GM18499 (cell line): ENCODE data around the gene ZNF408.

ENCODE experiments used
- ATAC-seq: cut with Tn5 transposase; IDR thresholded peaks from one replicate; pipeline ENCODE4 v1.9.1; 2021; ENCODE audit warnings: moderate number of reproducible peaks; ENCODE audit not compliant: insufficient read depth, unreplicated experiment

ZNF408 gene

GRCh38 chr11:46724088-46724487, 23.3 kb downstream of the ZNF408 start:
- no peak for ATAC-seq

GRCh38 chr11:46725338-46726205, 24.7 kb downstream of the ZNF408 start:
- ATAC-seq, result no peak

GRCh38 chr11:46726206-46726862, 25.5 kb downstream of the ZNF408 start:
- ATAC-seq, result no peak

GRCh38 chr11:46727952-46728658, 27.3 kb downstream of the ZNF408 start:
- no peak for ATAC-seq

- ATAC-seq, result no peak
Observed at GRCh38 chr11:46728659-46729040, 27.8 kb downstream of the ZNF408 start.

GRCh38 chr11:46729110-46730027, 28.5 kb downstream of the ZNF408 start:
- ATAC-seq, result no peak

- ATAC-seq, result no peak
Observed at GRCh38 chr11:46731545-46731944, 30.7 kb downstream of the ZNF408 start.

- ATAC-seq, result no peak
Observed at GRCh38 chr11:46733234-46733633, 32.4 kb downstream of the ZNF408 start.

- ATAC-seq, result no peak
Observed at GRCh38 chr11:46736146-46736545, 35.3 kb downstream of the ZNF408 start.

GRCh38 chr11:46736615-46737014, 35.8 kb downstream of the ZNF408 start:
- no peak for ATAC-seq

GRCh38 chr11:46737699-46738098, 36.9 kb downstream of the ZNF408 start:
- no peak for ATAC-seq

GRCh38 chr11:46738887-46739286, 38.1 kb downstream of the ZNF408 start:
- ATAC-seq, result no peak

GRCh38 chr11:46741600-46742484, 41.0 kb downstream of the ZNF408 start:
- ATAC-seq, result no peak

GRCh38 chr11:46743043-46743442, 42.2 kb downstream of the ZNF408 start:
- no peak for ATAC-seq

GRCh38 chr11:46743693-46744339, 43.0 kb downstream of the ZNF408 start:
- ATAC-seq, result no peak

- ATAC-seq, result no peak
Observed at GRCh38 chr11:46745328-46745727, 44.5 kb downstream of the ZNF408 start.

- no peak for ATAC-seq
Observed at GRCh38 chr11:46745995-46746394, 45.2 kb downstream of the ZNF408 start.

- no peak for ATAC-seq
Observed at GRCh38 chr11:46747150-46747549, 46.3 kb downstream of the ZNF408 start.
